Measurements from ENCODE around the gene DNAJC11. TPM values are rescaled to one million over a fixed set of nuclear protein-coding genes. Genes with fewer than 3 reads are reported as not detected.
"Not testable (repeated sequence)": the region's sequence is repeated elsewhere in the genome, so short reads cannot be mapped to it uniquely, and the experiment has no call there.

Gene DNAJC11
- total RNA-seq, 1 donor from 2014 or later: 17.9 TPM

GRCh38 chr1:6703016-6703415 is 1.4 kb upstream of the DNAJC11 start:
- DNase-seq (ENCODE audit: low read depth) (no peak), FAIRE-seq (no peak)
- TF ChIP-seq, protein P1, sequence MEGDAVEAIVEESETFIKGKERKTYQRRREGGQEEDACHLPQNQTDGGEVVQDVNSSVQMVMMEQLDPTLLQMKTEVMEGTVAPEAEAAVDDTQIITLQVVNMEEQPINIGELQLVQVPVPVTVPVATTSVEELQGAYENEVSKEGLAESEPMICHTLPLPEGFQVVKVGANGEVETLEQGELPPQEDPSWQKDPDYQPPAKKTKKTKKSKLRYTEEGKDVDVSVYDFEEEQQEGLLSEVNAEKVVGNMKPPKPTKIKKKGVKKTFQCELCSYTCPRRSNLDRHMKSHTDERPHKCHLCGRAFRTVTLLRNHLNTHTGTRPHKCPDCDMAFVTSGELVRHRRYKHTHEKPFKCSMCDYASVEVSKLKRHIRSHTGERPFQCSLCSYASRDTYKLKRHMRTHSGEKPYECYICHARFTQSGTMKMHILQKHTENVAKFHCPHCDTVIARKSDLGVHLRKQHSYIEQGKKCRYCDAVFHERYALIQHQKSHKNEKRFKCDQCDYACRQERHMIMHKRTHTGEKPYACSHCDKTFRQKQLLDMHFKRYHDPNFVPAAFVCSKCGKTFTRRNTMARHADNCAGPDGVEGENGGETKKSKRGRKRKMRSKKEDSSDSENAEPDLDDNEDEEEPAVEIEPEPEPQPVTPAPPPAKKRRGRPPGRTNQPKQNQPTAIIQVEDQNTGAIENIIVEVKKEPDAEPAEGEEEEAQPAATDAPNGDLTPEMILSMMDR (IDR thresholded peaks at IDR 0.05; ENCODE audit: insufficient read depth, low read length, severe bottlenecking): no peak
- H3K27me3 ChIP-seq (ENCODE audit: control insufficient read depth, insufficient read depth, low read length): no peaks in the 10 kb centered on the region
- no peaks in the 10 kb centered on the region for H3K36me3 ChIP-seq (ENCODE audit: control insufficient read depth, insufficient read depth, low read length)
- no peak overlapping the region for H3K4me3 ChIP-seq (ENCODE audit: low read depth, low read length)

GRCh38 chr1:6700853-6701436 is 671 bp downstream of the DNAJC11 start:
- FAIRE-seq: no peak

GRCh38 chr1:6699915-6700314 is 1.7 kb downstream of the DNAJC11 start:
- H3K27me3 ChIP-seq (ENCODE audit: control insufficient read depth, insufficient read depth, low read length); DNase-seq (ENCODE audit: low read depth); FAIRE-seq; H3K4me3 ChIP-seq (ENCODE audit: low read depth, low read length); H3K36me3 ChIP-seq (ENCODE audit: control insufficient read depth, insufficient read depth, low read length): not testable (repeated sequence)

More at GRCh38 chr1:6700853-6701436, 671 bp downstream of the DNAJC11 start:
- no peaks in the 10 kb centered on the region for H3K27me3 ChIP-seq (ENCODE audit: control insufficient read depth, insufficient read depth, low read length)
- peak overlapping the region; percentile 65 for H3K4me3 ChIP-seq (ENCODE audit: low read depth, low read length)
- no peak for DNase-seq (ENCODE audit: low read depth)
- H3K36me3 ChIP-seq (ENCODE audit: control insufficient read depth, insufficient read depth, low read length): no peaks in the 10 kb centered on the region
- TF ChIP-seq, protein P1 (IDR thresholded peaks at IDR 0.05; ENCODE audit: insufficient read depth, low read length, severe bottlenecking): no peak

GRCh38 chr1:6695868-6696267 is 5.7 kb downstream of the DNAJC11 start:
- TF ChIP-seq, protein P1 (IDR thresholded peaks at IDR 0.05; ENCODE audit: insufficient read depth, low read length, severe bottlenecking): no peak
- Histone ChIP-seq H3K27me3 (ENCODE audit: control insufficient read depth, insufficient read depth, low read length) (no peaks in the 10 kb centered on the region), H3K36me3 (ENCODE audit: control insufficient read depth, insufficient read depth, low read length) (peaks cover 2% of the 10 kb centered on the region), H3K4me3 (ENCODE audit: low read depth, low read length) (no peak overlapping the region)
- FAIRE-seq (no peak), DNase-seq (ENCODE audit: low read depth) (no peak)

- no peak for FAIRE-seq
- Histone ChIP-seq H3K36me3 (ENCODE audit: control insufficient read depth, insufficient read depth, low read length) (peaks cover 2% of the 10 kb centered on the region), H3K4me3 (ENCODE audit: low read depth, low read length) (no peak overlapping the region), H3K27me3 (ENCODE audit: control insufficient read depth, insufficient read depth, low read length) (no peaks in the 10 kb centered on the region)
- TF ChIP-seq, protein P1 (IDR thresholded peaks at IDR 0.05; ENCODE audit: insufficient read depth, low read length, severe bottlenecking): no peak
- no peak for DNase-seq (ENCODE audit: low read depth)
Measured at GRCh38 chr1:6694121-6694713, 7.4 kb downstream of the DNAJC11 start.

DNA sequence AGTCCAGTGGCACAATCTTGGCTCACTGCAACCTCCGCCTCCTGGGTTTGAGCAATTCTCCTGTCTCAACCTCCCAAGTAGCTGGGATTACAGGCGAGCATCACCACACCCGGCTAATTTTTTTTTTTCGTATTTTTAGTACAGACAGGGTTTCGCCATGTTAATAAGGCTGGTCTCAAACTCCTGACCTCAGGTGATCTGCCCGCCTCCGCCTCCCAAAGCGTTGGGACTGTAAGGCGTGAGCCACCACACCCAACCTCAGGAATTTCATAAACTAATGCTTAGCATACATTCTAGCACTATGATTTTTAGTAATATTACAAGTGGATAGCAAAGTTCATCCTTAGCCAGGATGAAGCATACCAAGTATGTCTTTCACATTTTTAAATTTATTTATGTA is 8.7 kb downstream of the DNAJC11 start:
- peaks cover 2% of the 10 kb centered on the region for H3K36me3 ChIP-seq (ENCODE audit: control insufficient read depth, insufficient read depth, low read length)
- FAIRE-seq (no peak), DNase-seq (ENCODE audit: low read depth) (no peak)
- H3K27me3 ChIP-seq (ENCODE audit: control insufficient read depth, insufficient read depth, low read length): no peaks in the 10 kb centered on the region
- TF ChIP-seq, protein P1 (IDR thresholded peaks at IDR 0.05; ENCODE audit: insufficient read depth, low read length, severe bottlenecking): no peak
- no peak overlapping the region for H3K4me3 ChIP-seq (ENCODE audit: low read depth, low read length)

Measured in bronchial epithelial cell (primary cell).